Measurements from ENCODE around the gene ZSCAN23. TPM values are rescaled to one million over a fixed set of nuclear protein-coding genes. Genes with fewer than 3 reads are reported as not detected.
A peak's percentile ranks its signal among the peaks of the same experiment; 100 is the strongest.

Gene ZSCAN23

GRCh38 chr6:28383235-28384142 lies 59.8 kb downstream of the ZSCAN23 start:
- DNase-seq: peak; percentile 92
- no peak overlapping the region for H2AK5ac ChIP-seq (ENCODE audit: low read length, severe bottlenecking)
- H2BK120ac ChIP-seq (ENCODE audit: low read depth, low read length): peak overlapping the region; percentile 34
- H3K23ac ChIP-seq (ENCODE audit: low read length in 2 of 2): no peak overlapping the region
- peak overlapping the region; percentile 39 for H4K91ac ChIP-seq (ENCODE audit: low read length)
- peak overlapping the region; percentile 86 for H3K9ac ChIP-seq (ENCODE audit: low read length)
- H2AFZ ChIP-seq (ENCODE audit: low read depth, low read length): no peak overlapping the region
- H3K27ac ChIP-seq (ENCODE audit: low read length, poor library complexity, severe bottlenecking): peak overlapping the region; percentile 76
- H3K4me1 ChIP-seq (ENCODE audit: control insufficient read depth, insufficient read depth, low read depth, low read length): peaks cover 1% of the 10 kb centered on the region
- H3K79me1 ChIP-seq (replicated peaks; ENCODE audit: low read length, poor library complexity, severe bottlenecking): peaks cover 24% of the 10 kb centered on the region
- peaks cover 18% of the 10 kb centered on the region for H3K9me3 ChIP-seq (ENCODE audit: control insufficient read depth, low read length)
- H3K4me2 ChIP-seq (ENCODE audit: low read length, poor library complexity, severe bottlenecking): peak overlapping the region; percentile 71
- no peaks in the 10 kb centered on the region for H3K27me3 ChIP-seq (ENCODE audit: control insufficient read depth in 1 of 2, insufficient read depth in 1 of 2, low read length in 2 of 2)
- peaks cover 8 to 66% of the 10 kb centered on the region in 2 experiments for H3K36me3 ChIP-seq (ENCODE audit: control insufficient read depth in 1 of 2, insufficient read depth in 2 of 2, low read depth in 1 of 2, low read length in 2 of 2)
- peak overlapping the region in 1 of 2 experiments; percentile 53 for H3K14ac ChIP-seq (ENCODE audit: low read length in 2 of 2)
- peak overlapping the region; percentile 98 for H4K8ac ChIP-seq (ENCODE audit: low read length)
- peak overlapping the region; percentile 71 to 94 for H3K18ac ChIP-seq (ENCODE audit: low read depth in 1 of 2, low read length in 2 of 2)
- peak overlapping the region; percentile 69 for H2BK15ac ChIP-seq (ENCODE audit: low read depth, poor library complexity, severe bottlenecking)
- peak overlapping the region in 1 of 2 experiments; percentile 81 for H3K4ac ChIP-seq (ENCODE audit: low read depth in 1 of 2, low read length in 2 of 2)
- no peak overlapping the region for H2BK5ac ChIP-seq (ENCODE audit: low read depth, low read length, poor library complexity, severe bottlenecking)
- H2BK12ac ChIP-seq (ENCODE audit: low read length in 2 of 2): no peak overlapping the region
- 23% methylated on average over 31 of the region's 31 CpGs for WGBS
- H3K4me3 ChIP-seq (ENCODE audit: insufficient read depth in 1 of 2, low read depth in 1 of 2, low read length in 2 of 2): peak overlapping the region; percentile 62 to 75

Small RNA genes lying within 50 kb of the gene (small RNA-seq; reads per million reads assigned to genes)
- not detected for gene RNU2-45P (ENCODE audit: low read depth)

Data from mesenchymal stem cell (in vitro differentiated cells and primary cell).